ENCODE results near the gene ADGRA1.

DNA sequence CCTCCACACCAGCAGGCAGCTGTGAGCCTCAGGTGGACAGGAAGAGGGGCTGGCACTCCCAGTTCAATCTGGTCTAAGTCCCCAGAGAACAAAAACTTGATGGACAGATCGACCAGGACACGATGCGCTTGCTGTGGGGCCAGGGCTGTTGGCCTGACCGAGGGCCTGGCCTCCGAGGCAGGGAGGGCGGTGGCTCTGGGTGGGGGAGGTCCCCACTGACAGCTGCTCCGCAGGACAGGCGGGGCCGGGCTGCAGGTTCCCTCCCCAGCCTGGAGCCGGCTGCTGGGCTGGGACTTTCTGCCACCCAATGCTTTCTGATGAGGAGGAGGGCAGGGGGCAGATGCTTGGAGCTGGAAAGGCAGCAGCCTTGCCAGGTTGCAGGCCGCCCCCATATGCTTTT, 37.4 kb upstream of the ADGRA1 start:
- TF ChIP-seq, protein P1, sequence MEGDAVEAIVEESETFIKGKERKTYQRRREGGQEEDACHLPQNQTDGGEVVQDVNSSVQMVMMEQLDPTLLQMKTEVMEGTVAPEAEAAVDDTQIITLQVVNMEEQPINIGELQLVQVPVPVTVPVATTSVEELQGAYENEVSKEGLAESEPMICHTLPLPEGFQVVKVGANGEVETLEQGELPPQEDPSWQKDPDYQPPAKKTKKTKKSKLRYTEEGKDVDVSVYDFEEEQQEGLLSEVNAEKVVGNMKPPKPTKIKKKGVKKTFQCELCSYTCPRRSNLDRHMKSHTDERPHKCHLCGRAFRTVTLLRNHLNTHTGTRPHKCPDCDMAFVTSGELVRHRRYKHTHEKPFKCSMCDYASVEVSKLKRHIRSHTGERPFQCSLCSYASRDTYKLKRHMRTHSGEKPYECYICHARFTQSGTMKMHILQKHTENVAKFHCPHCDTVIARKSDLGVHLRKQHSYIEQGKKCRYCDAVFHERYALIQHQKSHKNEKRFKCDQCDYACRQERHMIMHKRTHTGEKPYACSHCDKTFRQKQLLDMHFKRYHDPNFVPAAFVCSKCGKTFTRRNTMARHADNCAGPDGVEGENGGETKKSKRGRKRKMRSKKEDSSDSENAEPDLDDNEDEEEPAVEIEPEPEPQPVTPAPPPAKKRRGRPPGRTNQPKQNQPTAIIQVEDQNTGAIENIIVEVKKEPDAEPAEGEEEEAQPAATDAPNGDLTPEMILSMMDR (IDR thresholded peaks at IDR 0.05), result no peak
- TF ChIP-seq POLR2A (IDR thresholded peaks at IDR 0.05), result no peak
